ENCODE results near the gene TRPM1. TPM values are rescaled to one million over a fixed set of nuclear protein-coding genes. Genes with fewer than 3 reads are reported as not detected.

Gene TRPM1
- total RNA-seq, 1 donor from 2014 or later = not detected

DNA sequence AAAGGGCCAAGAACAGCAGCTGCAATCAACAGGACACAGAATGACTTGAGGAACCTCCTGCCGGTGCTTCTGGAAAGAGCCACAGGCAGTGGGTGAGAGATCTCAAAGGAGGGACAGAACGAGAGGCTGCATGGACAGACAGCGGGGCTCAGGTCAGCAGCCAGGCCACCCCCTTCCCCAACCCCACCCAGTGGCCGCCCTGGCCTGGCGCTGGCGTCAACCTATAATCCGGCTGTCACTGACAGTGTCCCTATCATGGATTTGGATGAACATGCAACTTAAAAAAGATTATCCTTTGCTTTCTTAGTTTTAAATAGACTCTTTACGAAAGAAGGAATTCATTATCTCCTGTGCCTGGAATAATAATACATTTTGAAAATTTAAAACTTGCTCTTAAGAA is 54.1 kb downstream of the TRPM1 start:
- no peak for TF ChIP-seq CTCF (IDR thresholded peaks at IDR 0.05)
- no peaks in the 10 kb centered on the region for H3K9me3 Mint-ChIP-seq (ENCODE audit: unreplicated experiment)
- H3K27me3 Mint-ChIP-seq (ENCODE audit: unreplicated experiment) = peaks cover 5% of the 10 kb centered on the region
- no peaks in the 10 kb centered on the region for H3K36me3 Mint-ChIP-seq (ENCODE audit: unreplicated experiment)
- peak; percentile 64 for DNase-seq (ENCODE audit: extremely low spot score, unreplicated experiment)
- H3K27ac Mint-ChIP-seq (ENCODE audit: unreplicated experiment) = no peak overlapping the region
- H3K4me1 Mint-ChIP-seq (ENCODE audit: unreplicated experiment) = peaks cover 1% of the 10 kb centered on the region
- no peak overlapping the region for H3K4me3 Mint-ChIP-seq (ENCODE audit: unreplicated experiment)

GRCh38 chr15:31046759-31047359 is 54.7 kb downstream of the TRPM1 start:
- Mint-ChIP-seq H3K4me3 (ENCODE audit: unreplicated experiment) (no peak overlapping the region), H3K27ac (ENCODE audit: unreplicated experiment) (no peak overlapping the region), H3K27me3 (ENCODE audit: unreplicated experiment) (peaks cover 5% of the 10 kb centered on the region)

GRCh38 chr15:31045606-31046005 is 55.9 kb downstream of the TRPM1 start:
- no peak for TF ChIP-seq CTCF (IDR thresholded peaks at IDR 0.05)

More at GRCh38 chr15:31046759-31047359, 54.7 kb downstream of the TRPM1 start:
- H3K4me1 Mint-ChIP-seq (ENCODE audit: unreplicated experiment) = peaks cover 1% of the 10 kb centered on the region
- no peaks in the 10 kb centered on the region for H3K9me3 Mint-ChIP-seq (ENCODE audit: unreplicated experiment)
- TF ChIP-seq CTCF (IDR thresholded peaks at IDR 0.05) = no peak
- H3K36me3 Mint-ChIP-seq (ENCODE audit: unreplicated experiment) = no peaks in the 10 kb centered on the region
- peak; percentile 78 for DNase-seq (ENCODE audit: extremely low spot score, unreplicated experiment)

DNA sequence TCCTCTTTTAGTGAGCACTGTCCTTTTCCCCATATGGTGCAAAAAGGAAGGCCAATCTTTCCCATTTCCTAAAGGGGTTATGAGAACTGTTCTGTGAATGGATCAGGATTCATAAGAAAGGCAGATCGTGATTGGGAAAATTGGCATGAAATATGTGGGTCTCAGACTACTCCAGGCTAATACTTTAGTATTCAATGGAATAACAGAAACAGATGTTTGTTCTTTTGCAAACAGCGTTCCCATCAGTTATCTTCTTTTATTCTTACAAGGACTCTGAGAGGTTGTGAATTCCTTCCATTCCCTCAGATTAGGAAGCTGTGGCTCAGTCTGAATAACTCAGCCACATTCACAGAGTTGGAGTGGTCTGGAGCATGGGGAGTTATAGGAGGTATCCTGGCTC is 58.8 kb downstream of the TRPM1 start:
- Mint-ChIP-seq H3K36me3 (ENCODE audit: unreplicated experiment) (no peaks in the 10 kb centered on the region), H3K27ac (ENCODE audit: unreplicated experiment) (no peak overlapping the region), H3K4me3 (ENCODE audit: unreplicated experiment) (no peak overlapping the region), H3K27me3 (ENCODE audit: unreplicated experiment) (peaks cover 5% of the 10 kb centered on the region), H3K4me1 (ENCODE audit: unreplicated experiment) (peaks cover 1% of the 10 kb centered on the region), H3K9me3 (ENCODE audit: unreplicated experiment) (no peaks in the 10 kb centered on the region)
- no peak for DNase-seq (ENCODE audit: extremely low spot score, unreplicated experiment)
- TF ChIP-seq CTCF (IDR thresholded peaks at IDR 0.05) = no peak

More at GRCh38 chr15:31045606-31046005, 55.9 kb downstream of the TRPM1 start:
- peaks cover 1% of the 10 kb centered on the region for H3K4me1 Mint-ChIP-seq (ENCODE audit: unreplicated experiment)
- H3K9me3 Mint-ChIP-seq (ENCODE audit: unreplicated experiment) = no peaks in the 10 kb centered on the region
- no peaks in the 10 kb centered on the region for H3K36me3 Mint-ChIP-seq (ENCODE audit: unreplicated experiment)
- DNase-seq (ENCODE audit: extremely low spot score, unreplicated experiment) = no peak
- H3K4me3 Mint-ChIP-seq (ENCODE audit: unreplicated experiment) = no peak overlapping the region
- H3K27me3 Mint-ChIP-seq (ENCODE audit: unreplicated experiment) = peaks cover 5% of the 10 kb centered on the region
- no peak overlapping the region for H3K27ac Mint-ChIP-seq (ENCODE audit: unreplicated experiment)

DNA sequence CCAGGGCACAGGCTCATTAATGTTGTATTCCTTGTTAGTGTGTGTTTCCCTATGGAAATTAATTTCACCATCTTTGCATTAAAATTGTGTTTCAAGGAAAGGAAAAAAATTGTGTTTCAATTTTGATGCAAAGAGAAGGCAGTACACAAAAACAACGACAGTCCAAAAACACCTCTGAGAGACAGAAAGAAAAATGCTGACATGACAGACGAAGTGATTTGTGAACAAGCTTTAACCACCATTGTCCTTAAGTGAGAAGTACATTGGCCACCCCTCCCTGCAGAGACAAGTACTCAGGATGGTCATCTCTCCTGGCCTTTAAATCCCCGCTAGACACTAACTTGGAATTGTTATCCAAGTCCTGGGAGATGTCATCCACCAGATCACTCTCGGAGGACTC is 59.9 kb downstream of the TRPM1 start:
- Mint-ChIP-seq H3K36me3 (ENCODE audit: unreplicated experiment) (no peaks in the 10 kb centered on the region), H3K4me3 (ENCODE audit: unreplicated experiment) (no peak overlapping the region), H3K4me1 (ENCODE audit: unreplicated experiment) (peaks cover 1% of the 10 kb centered on the region), H3K9me3 (ENCODE audit: unreplicated experiment) (no peaks in the 10 kb centered on the region), H3K27ac (ENCODE audit: unreplicated experiment) (no peak overlapping the region), H3K27me3 (ENCODE audit: unreplicated experiment) (peaks cover 5% of the 10 kb centered on the region)
- no peak for TF ChIP-seq CTCF (IDR thresholded peaks at IDR 0.05)
- DNase-seq (ENCODE audit: extremely low spot score, unreplicated experiment) = peak; percentile 8

Data from osteocyte (in vitro differentiated cells).